ENCODE data around the gene ABCA4.
"Not testable (repeated sequence)": the region's sequence is repeated elsewhere in the genome, so short reads cannot be mapped to it uniquely, and the experiment has no call there.

The ABCA4 gene

DNA sequence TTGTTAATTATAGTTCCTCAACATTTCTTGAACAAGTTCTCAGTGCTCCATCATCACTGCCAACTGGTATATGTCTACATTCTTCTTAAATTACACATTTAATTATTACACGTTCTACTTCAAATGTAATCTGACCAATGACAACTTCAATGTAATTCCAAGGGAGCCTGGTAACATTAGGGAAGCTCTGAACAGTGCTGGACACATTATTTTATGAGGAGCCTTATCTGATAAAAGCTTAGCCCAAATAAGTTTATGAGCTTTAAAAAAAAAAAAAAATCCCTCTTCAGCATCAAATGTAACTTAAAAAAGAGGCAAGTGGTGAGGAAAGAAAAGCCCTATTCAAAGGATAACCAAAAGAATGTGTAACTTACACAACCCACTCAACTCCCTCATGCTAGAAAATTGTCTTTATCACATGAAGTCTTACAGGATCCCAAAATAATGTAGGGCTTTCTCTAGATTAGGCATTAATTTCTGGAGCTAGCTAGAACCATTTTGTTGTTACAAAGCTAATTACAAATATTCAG, 35.2 kb upstream of the ABCA4 start:
- TF ChIP-seq, protein P1, sequence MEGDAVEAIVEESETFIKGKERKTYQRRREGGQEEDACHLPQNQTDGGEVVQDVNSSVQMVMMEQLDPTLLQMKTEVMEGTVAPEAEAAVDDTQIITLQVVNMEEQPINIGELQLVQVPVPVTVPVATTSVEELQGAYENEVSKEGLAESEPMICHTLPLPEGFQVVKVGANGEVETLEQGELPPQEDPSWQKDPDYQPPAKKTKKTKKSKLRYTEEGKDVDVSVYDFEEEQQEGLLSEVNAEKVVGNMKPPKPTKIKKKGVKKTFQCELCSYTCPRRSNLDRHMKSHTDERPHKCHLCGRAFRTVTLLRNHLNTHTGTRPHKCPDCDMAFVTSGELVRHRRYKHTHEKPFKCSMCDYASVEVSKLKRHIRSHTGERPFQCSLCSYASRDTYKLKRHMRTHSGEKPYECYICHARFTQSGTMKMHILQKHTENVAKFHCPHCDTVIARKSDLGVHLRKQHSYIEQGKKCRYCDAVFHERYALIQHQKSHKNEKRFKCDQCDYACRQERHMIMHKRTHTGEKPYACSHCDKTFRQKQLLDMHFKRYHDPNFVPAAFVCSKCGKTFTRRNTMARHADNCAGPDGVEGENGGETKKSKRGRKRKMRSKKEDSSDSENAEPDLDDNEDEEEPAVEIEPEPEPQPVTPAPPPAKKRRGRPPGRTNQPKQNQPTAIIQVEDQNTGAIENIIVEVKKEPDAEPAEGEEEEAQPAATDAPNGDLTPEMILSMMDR (IDR thresholded peaks at IDR 0.05; ENCODE audit: low read depth, low read length, missing control alignments): no peak
- no peaks in the 10 kb centered on the region for H3K36me3 ChIP-seq (replicated peaks)
- no peak overlapping the region for H3K27ac ChIP-seq
- H3K27me3 ChIP-seq (replicated peaks): no peaks in the 10 kb centered on the region
- H3K4me3 ChIP-seq (ENCODE audit: low read depth, low read length): no peak overlapping the region
- in situ Hi-C loops (cut with HindIII; ENCODE audit: low pct_ligation_motif_present, low sequenced_read_pairs): no loop called here
- no peak for DNase-seq

GRCh38 chr1:94154989-94155388, 34.0 kb upstream of the ABCA4 start:
- in situ Hi-C loops (cut with HindIII; ENCODE audit: low pct_ligation_motif_present, low sequenced_read_pairs): no loop called here
- TF ChIP-seq, protein P1 (IDR thresholded peaks at IDR 0.05; ENCODE audit: low read depth, low read length, missing control alignments): no peak
- Histone ChIP-seq H3K27me3 (replicated peaks) (no peaks in the 10 kb centered on the region), H3K27ac (no peak overlapping the region), H3K36me3 (replicated peaks) (no peaks in the 10 kb centered on the region), H3K4me3 (ENCODE audit: low read depth, low read length) (no peak overlapping the region)
- no peak for DNase-seq

GRCh38 chr1:94153133-94153532, 32.2 kb upstream of the ABCA4 start:
- H3K27ac ChIP-seq: no peak overlapping the region
- H3K4me3 ChIP-seq (ENCODE audit: low read depth, low read length): no peak overlapping the region
- H3K36me3 ChIP-seq (replicated peaks): no peaks in the 10 kb centered on the region
- TF ChIP-seq, protein P1 (IDR thresholded peaks at IDR 0.05; ENCODE audit: low read depth, low read length, missing control alignments): no peak
- H3K27me3 ChIP-seq (replicated peaks): no peaks in the 10 kb centered on the region
- in situ Hi-C loops (cut with HindIII; ENCODE audit: low pct_ligation_motif_present, low sequenced_read_pairs): no loop called here
- DNase-seq: no peak

DNA sequence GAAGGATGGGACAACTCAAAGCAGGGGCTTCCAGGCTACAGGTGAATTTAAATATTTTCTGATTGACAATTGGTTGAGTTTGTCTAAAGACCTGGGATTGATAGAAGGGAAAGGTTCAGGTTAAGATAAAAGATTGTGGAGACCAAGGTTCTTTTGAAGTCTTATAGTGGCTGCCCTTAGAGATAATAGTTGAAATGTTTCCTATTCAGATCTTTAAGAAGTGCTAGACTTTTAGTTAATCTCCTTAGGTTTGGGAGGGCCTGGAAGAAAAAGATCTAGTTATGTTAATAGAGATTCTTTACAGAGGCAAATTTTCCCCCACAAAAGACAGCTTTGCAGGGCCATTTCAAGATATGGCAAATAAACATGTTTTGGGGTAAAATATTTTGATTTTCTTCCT, 28.2 kb upstream of the ABCA4 start:
- in situ Hi-C loops (cut with HindIII; ENCODE audit: low pct_ligation_motif_present, low sequenced_read_pairs); DNase-seq; H3K4me3 ChIP-seq (ENCODE audit: low read depth, low read length); H3K27ac ChIP-seq; H3K36me3 ChIP-seq (replicated peaks); H3K27me3 ChIP-seq (replicated peaks): not testable (repeated sequence)

GRCh38 chr1:94146273-94146672, 25.3 kb upstream of the ABCA4 start:
- Histone ChIP-seq H3K27me3 (replicated peaks) (no peaks in the 10 kb centered on the region), H3K36me3 (replicated peaks) (no peaks in the 10 kb centered on the region), H3K4me3 (ENCODE audit: low read depth, low read length) (no peak overlapping the region), H3K27ac (no peak overlapping the region)
- no peak for DNase-seq
- in situ Hi-C loops (cut with HindIII; ENCODE audit: low pct_ligation_motif_present, low sequenced_read_pairs): no loop called here
- TF ChIP-seq, protein P1 (IDR thresholded peaks at IDR 0.05; ENCODE audit: low read depth, low read length, missing control alignments): no peak

DNA sequence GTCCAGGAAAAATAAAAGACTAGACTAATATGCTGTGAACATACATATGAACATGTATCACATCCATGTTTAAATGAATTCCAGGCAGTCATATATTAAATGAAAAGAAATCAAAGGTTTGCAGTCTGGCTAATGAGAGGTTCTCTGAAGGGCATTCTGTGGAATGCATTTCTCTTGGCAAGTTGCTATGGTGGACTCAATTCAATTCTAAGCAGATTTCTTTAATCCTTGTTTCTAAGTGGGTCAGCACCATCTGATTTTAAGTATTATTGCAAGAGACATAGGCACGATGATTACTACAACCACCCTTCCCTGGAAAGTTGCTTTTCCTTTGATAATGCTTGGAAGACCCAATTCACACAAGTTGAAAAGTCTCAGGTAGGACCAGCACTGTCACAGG, 23.9 kb upstream of the ABCA4 start:
- H3K4me3 ChIP-seq (ENCODE audit: low read depth, low read length): no peak overlapping the region
- H3K27ac ChIP-seq: no peak overlapping the region
- DNase-seq: no peak
- in situ Hi-C loops (cut with HindIII; ENCODE audit: low pct_ligation_motif_present, low sequenced_read_pairs): no loop called here
- TF ChIP-seq, protein P1 (IDR thresholded peaks at IDR 0.05; ENCODE audit: low read depth, low read length, missing control alignments): no peak
- no peaks in the 10 kb centered on the region for H3K27me3 ChIP-seq (replicated peaks)
- H3K36me3 ChIP-seq (replicated peaks): no peaks in the 10 kb centered on the region
